Activated CD4-positive, alpha-beta T cell treated with anti-CD3 and anti-CD28 coated beads, Interleukin-2, Interleukin-4, amounts not matched to agents 100 ng/mL and 50 ng/mL, durations not matched to agents 16 hours and 8 hours (primary cell): ENCODE results near the gene FAH.

ENCODE experiments used
- DNase-seq: peaks from one replicate; pipeline ENCODE4 v3.0.0-alpha.2; 2020; ENCODE audit warnings: low spot score

Gene FAH

GRCh38 chr15:80174017-80174746 is 21.4 kb downstream of the FAH start:
- no peak for DNase-seq

GRCh38 chr15:80175436-80175835 is 22.6 kb downstream of the FAH start:
- no peak for DNase-seq

DNA sequence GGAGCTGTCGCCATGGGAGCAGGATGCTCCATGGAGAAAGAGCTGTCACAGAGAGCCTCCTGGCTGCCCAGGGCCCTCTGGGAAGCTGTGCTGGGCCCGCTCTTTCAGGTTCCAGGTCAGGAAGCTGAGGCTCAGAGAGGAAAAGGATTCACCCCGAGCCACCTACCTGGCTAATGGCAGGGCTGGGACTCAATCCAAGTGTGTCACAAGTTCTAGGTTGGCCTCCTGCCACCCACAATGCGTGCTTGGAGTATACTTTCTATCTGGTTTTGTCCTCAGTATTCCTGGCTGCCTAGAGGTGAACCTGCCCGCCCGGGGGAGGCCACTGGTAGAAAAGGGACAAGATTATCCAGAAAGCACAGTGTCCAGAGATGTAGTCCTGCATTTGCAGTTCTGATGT is 23.6 kb downstream of the FAH start:
- DNase-seq: no peak

DNA sequence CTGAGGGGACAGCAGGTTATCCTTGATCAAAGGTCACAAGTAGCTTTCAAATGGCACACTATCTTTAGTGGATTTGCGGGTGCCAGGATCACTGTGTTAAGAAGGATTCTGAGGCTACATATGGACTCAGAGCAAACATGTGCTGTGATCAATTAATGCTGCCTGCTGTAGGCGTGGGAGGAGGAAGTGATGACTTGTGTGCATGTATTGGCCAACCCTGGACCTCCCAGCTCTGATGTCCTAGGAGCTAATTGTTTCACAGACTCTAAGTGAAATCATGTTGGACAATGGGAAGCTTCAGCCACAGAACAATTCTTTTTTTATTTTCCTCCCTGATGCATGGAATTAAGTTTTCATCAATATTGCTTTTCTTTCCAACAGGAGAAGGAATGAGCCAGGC is 24.4 kb downstream of the FAH start:
- no peak for DNase-seq

GRCh38 chr15:80179025-80179759 is 26.4 kb downstream of the FAH start:
- no peak for DNase-seq

DNA sequence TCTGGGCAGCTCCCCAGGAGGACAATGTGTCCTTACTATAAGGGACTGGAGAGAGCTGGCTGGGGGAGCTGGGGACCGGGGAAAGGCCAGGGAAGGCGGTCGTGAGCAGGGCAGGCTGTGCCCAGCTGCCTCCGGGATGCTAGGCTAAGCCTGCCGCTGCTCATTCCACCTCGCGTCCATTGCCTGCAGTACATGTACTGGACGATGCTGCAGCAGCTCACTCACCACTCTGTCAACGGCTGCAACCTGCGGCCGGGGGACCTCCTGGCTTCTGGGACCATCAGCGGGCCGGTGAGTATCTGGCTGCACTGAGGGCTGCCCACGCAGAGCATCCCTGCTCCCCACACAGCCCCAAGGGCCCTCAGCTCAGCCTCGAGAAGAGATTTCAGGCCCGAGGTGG is 27.1 kb downstream of the FAH start:
- no peak for DNase-seq

- no peak for DNase-seq
Observed at GRCh38 chr15:80180468-80180867, 27.7 kb downstream of the FAH start.

- DNase-seq: no peak
Observed at GRCh38 chr15:80180986-80181385, 28.2 kb downstream of the FAH start.

DNA sequence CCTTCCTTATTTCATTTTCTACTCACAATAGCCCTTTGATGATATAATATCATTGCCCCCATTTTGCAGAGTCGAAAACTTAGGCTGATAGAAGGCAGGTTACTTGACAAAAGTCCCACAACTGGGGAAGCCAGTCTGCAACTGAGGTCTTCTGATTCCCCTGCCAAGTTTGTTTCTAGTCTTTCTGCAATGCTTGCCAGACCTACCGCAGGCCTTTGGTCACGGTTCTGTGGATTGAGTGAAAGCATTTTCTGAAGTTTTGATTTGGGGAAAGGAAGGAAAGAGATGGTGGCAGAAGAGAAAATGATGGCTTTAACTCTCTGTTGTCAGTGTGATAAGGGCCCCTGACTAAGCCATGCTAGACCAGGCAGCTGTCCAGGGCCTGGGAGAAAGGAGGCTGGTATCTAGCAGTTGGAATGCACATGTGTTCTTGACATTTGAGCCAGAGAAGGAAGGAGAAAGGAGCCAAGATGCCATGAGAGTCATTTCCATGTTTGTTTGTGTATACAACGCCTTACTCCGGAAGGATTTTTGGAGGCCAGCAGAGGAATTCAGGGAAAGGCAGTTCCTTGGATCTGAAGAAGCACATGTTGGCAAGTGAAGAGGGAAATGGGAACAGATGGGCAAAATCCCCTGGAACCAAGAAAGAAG is 29.9 kb downstream of the FAH start:
- DNase-seq: no peak

DNA sequence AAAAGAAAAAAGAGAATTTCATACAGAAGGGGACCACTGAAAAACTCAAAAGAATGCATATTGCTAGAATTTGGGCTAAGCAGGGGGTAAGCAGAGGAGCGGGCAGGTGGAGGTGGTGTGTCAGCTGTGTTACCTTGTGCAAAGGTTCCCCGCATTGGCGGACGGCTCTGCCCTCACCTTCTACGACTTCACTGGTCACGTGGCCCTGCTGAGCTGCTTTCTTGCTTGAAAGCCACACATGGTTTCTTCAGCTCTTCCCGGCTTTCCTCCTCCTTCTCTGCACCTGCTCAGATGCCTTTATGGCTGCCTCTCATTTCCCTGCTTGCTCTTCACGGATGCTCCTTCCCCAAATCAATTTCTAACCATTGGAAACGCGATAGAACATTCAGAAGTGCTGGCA is 30.5 kb downstream of the FAH start:
- no peak for DNase-seq

- DNase-seq: no peak
Observed at GRCh38 chr15:80183886-80184285, 31.1 kb downstream of the FAH start.

DNA sequence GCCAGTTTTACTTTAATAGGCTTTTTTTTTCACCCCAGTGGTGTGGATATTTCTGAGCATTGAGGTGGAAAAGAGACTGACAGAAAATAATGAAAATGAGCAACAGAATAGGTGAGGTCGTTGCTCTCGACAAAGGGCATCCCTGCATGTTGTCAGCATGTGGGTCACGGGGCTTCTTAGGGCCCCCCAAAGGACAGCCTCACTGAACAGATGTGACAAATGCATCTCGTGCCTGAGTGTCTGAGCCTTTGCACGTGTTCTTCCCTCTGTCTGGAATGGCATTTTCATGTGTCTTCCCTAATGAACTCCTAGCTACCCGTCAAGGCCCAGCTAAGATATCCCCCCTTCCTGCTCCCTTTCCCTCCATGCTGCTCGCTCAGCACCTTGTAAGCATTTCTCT is 31.8 kb downstream of the FAH start:
- DNase-seq: no peak

- no peak for DNase-seq
Observed at GRCh38 chr15:80185152-80185551, 32.4 kb downstream of the FAH start.

- no peak for DNase-seq
Observed at GRCh38 chr15:80186066-80186465, 33.3 kb downstream of the FAH start.

- no peak for DNase-seq
Observed at GRCh38 chr15:80186597-80186996, 33.8 kb downstream of the FAH start.

DNA sequence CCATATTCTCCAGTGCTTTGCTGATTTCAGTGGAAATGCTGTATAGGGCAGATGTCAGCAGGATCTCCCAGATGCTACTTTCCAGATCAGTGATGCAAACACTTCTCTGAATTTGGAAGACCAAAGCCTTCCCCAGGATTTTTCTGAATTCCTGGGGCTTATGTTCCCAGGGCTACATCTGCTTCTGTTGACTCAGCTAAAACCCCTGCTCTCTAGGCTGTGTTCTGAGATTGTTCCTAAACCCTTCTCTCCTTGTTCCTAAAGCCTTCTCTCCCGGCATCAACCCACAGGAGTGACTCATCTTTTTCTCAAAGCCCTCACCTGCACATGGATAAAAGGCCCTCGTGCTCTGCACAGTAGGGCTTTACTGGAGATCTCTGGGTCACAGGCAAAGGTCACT is 35.5 kb downstream of the FAH start:
- DNase-seq: no peak

GRCh38 chr15:80191198-80191597 is 38.4 kb downstream of the FAH start:
- no peak for DNase-seq

GRCh38 chr15:80191897-80192595 is 39.2 kb downstream of the FAH start:
- DNase-seq: no peak

GRCh38 chr15:80194186-80194585 is 41.4 kb downstream of the FAH start:
- DNase-seq: no peak

GRCh38 chr15:80194914-80195313 is 42.1 kb downstream of the FAH start:
- DNase-seq: no peak

DNA sequence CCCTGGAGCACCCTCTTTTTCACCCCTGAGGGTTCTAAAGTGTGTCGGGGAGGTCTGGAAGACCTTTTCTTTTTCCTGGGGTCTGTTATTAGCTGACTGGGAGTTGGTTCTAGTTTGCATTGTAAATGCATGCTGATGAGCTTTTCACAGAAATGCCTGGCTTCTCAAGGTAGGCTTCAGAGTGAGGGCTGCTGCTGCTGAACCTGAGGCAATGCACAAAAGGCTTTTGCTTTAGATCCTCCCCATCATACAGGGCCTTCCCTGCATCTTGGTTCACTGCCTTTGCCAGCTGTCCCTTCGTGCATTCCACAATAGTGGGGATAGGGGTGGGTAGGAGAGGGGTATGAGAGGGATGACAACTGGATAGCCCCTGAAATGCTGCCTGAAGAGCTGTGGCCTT is 46.6 kb downstream of the FAH start:
- DNase-seq: no peak

GRCh38 chr15:80199869-80200268 is 47.1 kb downstream of the FAH start:
- no peak for DNase-seq
